DND-41 (cell line): ENCODE measurements around the gene TBL1XR1.

Source experiments
- ATAC-seq: fragments of 200-7000 bp; cut with Tn5 transposase; 3 replicates; pipeline ENCODE4 v1.9.1; 2021; ENCODE audit warnings: low read depth; ENCODE audit not compliant: insufficient read depth
- DNase-seq: peaks from one replicate; pipeline ENCODE4 v3.0.0-alpha.2; 2020
- H2AFZ ChIP-seq: 2 replicates; pipeline ENCODE4 v1.6.0; 2012; ENCODE audit warnings: low read depth, low read length
- H3K27ac ChIP-seq: 2 replicates; pipeline ENCODE4 v1.5.1; 2012; ENCODE audit warnings: low read length, inconsistent platforms
- H3K27me3 ChIP-seq: fragments of 200-600 bp; sonication (generic); 2 replicates; pipeline ENCODE4 v1.6.0; 2012; ENCODE audit warnings: low read length, mild to moderate bottlenecking, inconsistent platforms; ENCODE audit not compliant: insufficient read depth, poor library complexity
- H3K36me3 ChIP-seq: 2 replicates; pipeline ENCODE4 v1.5.1; 2012; ENCODE audit warnings: low read length, inconsistent platforms; ENCODE audit not compliant: insufficient read depth
- H3K4me1 ChIP-seq: 2 replicates; pipeline ENCODE4 v1.5.1; 2012; ENCODE audit warnings: mild to moderate bottlenecking, low read length; ENCODE audit not compliant: insufficient read depth
- H3K4me2 ChIP-seq: 2 replicates; pipeline ENCODE4 v1.6.0; 2012; ENCODE audit warnings: mild to moderate bottlenecking, moderate library complexity, low read length, inconsistent platforms; ENCODE audit not compliant: insufficient read depth
- H3K4me3 ChIP-seq, 2 experiments: fragments of 200-600 bp in 1 of 2; shearing (Covaris generic) in 1 of 2; 2 replicates each; pipeline ENCODE4 v1.5.1; 2012 to 2016; ENCODE audit warnings: inconsistent platforms in 2 of 2, low read length in 2 of 2, mild to moderate bottlenecking in 2 of 2, low read depth in 1 of 2, moderate library complexity in 1 of 2
- H3K79me2 ChIP-seq: 2 replicates; pipeline ENCODE4 v1.6.0; 2012; ENCODE audit warnings: low read length, inconsistent platforms; ENCODE audit not compliant: insufficient read depth
- H3K9ac ChIP-seq: 2 replicates; pipeline ENCODE4 v1.6.0; 2012; ENCODE audit warnings: low read depth, mild to moderate bottlenecking, inconsistent platforms, low read length, moderate library complexity
- H3K9me3 ChIP-seq: 2 replicates; pipeline ENCODE4 v1.5.1; 2012; ENCODE audit warnings: low read length, moderate library complexity, mild to moderate bottlenecking, inconsistent platforms; ENCODE audit not compliant: insufficient read depth, severe bottlenecking
- H4K20me1 ChIP-seq: 2 replicates; pipeline ENCODE4 v1.6.0; 2012; ENCODE audit warnings: low read length; ENCODE audit not compliant: insufficient read depth
- CTCF ChIP-seq: IDR thresholded peaks from 2 replicates; pipeline ENCODE4 v1.5.1; 2012; ENCODE audit warnings: borderline replicate concordance, low read length, moderate library complexity, mild to moderate bottlenecking; ENCODE audit not compliant: poor library complexity, severe bottlenecking; ENCODE audit errors: extremely low read depth
- EZH2 ChIP-seq: IDR thresholded peaks from 3 replicates; pipeline ENCODE4 v1.6.1; 2012; ENCODE audit warnings: borderline replicate concordance, low read depth, mild to moderate bottlenecking, moderate library complexity, low read length, inconsistent platforms; ENCODE audit not compliant: severe bottlenecking

The TBL1XR1 gene

DNA sequence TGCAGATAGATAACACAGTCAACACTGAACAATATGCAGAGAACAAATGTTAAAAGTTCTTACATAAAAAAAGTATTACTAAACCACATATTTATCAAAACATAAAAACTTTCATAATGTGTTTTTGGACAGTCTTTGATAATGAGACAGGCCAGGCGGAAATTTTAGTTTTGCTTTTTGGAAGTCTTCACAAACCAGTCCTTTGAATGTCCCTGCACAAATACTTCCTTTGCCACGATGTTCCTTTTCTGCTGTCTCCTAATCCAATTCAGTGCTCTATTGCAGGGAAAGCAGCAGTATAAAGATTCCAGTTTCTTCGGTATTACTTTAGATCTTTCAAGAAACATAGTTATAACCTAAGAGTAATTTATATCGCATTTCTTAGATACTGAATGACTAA, 135.9 kb downstream of the TBL1XR1 start:
- no peak for DNase-seq
- H2AFZ ChIP-seq, result no peak overlapping the region
- TF ChIP-seq CTCF (no peak), EZH2 (no peak)
- no peaks in the 10 kb centered on the region for H3K27me3 ChIP-seq
- no peak overlapping the region for H3K4me2 ChIP-seq
- H4K20me1 ChIP-seq, result peaks cover 14% of the 10 kb centered on the region; the same call in 1 of the 2 replicates
- peaks cover 89% of the 10 kb centered on the region for H3K79me2 ChIP-seq
- H3K4me1 ChIP-seq, result no peaks in the 10 kb centered on the region
- ATAC-seq, result no peak
- no peak overlapping the region for H3K4me3 ChIP-seq
- H3K9me3 ChIP-seq, result no peaks in the 10 kb centered on the region
- H3K27ac ChIP-seq, result no peak overlapping the region
- peaks cover 18% of the 10 kb centered on the region; the same call in 1 of the 2 replicates for H3K36me3 ChIP-seq
- H3K9ac ChIP-seq, result no peak overlapping the region

DNA sequence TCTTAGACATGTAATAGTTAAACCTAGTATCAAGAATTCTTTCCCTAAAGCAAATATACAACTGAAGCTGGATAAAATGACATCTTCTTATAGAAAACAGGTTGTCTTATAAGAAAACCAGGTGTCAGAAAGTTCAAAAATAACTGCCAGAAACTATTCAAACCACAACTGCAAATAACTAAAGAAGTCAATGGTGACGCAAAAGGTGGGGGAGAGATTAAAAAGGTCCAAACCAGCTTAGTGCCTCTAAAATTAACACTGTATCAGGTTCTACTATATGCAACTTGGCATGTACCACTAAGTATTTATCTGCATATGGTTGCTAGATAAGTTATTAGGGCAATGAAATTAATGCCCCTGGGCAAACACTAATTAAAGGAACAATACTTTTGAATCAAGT, 136.8 kb downstream of the TBL1XR1 start:
- no peak overlapping the region for H3K4me2 ChIP-seq
- no peak overlapping the region for H3K27ac ChIP-seq
- peaks cover 10% of the 10 kb centered on the region; the same call in 1 of the 2 replicates for H4K20me1 ChIP-seq
- H3K4me1 ChIP-seq, result no peaks in the 10 kb centered on the region
- no peak for TF ChIP-seq EZH2
- no peak for TF ChIP-seq CTCF
- ATAC-seq (no peak), DNase-seq (no peak)
- peaks cover 88% of the 10 kb centered on the region for H3K79me2 ChIP-seq
- peaks cover 18% of the 10 kb centered on the region; the same call in 1 of the 2 replicates for H3K36me3 ChIP-seq
- no peaks in the 10 kb centered on the region for H3K27me3 ChIP-seq
- H2AFZ ChIP-seq, result no peak overlapping the region
- H3K9ac ChIP-seq, result no peak overlapping the region
- no peaks in the 10 kb centered on the region for H3K9me3 ChIP-seq
- no peak overlapping the region for H3K4me3 ChIP-seq

DNA sequence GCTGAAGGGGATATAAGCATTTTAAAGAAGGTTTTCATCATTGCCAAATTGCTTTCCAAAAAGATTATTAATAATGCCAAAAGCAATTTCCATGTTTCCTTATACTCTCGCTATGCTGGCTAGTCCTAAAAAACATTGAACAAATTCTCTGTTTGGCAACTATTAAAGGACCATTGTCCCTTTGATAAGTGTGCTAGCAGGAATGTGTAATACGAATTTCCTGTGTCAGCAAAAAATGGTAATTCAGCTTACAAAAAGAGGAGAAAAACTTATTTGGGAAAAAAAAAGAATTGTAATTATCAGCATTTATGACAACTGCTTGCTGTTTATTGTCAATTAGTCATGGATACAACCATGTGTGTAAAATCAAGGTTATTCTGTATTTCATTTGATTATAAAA, 138.6 kb downstream of the TBL1XR1 start:
- Histone ChIP-seq H3K9ac (no peak overlapping the region), H3K36me3 (peaks cover 17% of the 10 kb centered on the region), H3K27ac (no peak overlapping the region), H3K27me3 (no peaks in the 10 kb centered on the region), H3K79me2 (peaks cover 88% of the 10 kb centered on the region), H3K4me3 (no peak overlapping the region), H3K9me3 (no peaks in the 10 kb centered on the region), H2AFZ (no peak overlapping the region), H3K4me2 (no peak overlapping the region), H3K4me1 (no peaks in the 10 kb centered on the region), H4K20me1 (peaks cover 9% of the 10 kb centered on the region; the same call in 1 of the 2 replicates)
- DNase-seq, result no peak
- ATAC-seq, result no peak
- TF ChIP-seq CTCF (no peak), EZH2 (no peak)

DNA sequence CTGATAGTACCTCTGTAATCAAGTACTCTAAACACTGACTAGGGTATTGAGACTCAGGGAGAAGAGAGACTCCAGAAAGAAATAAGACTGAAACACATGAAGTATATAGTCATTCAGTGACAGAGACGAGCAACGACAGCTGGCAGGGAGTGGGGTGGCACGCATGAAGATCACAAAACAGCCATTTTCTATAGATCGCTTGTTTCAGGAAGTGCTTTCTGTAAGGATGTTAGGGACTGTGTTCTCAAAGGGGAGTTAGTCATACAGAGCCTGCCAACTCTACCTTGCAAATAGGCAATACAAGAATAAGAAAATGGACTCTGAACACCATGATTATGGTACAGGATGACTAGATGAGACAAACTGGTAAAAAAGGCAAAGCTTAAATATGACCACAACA, 139.5 kb downstream of the TBL1XR1 start:
- peak; percentile 38; the same call in 1 of the 3 replicates for ATAC-seq
- Histone ChIP-seq H3K9ac (no peak overlapping the region), H2AFZ (no peak overlapping the region), H3K27ac (no peak overlapping the region), H4K20me1 (peaks cover 8% of the 10 kb centered on the region; the same call in 1 of the 2 replicates), H3K4me3 (no peak overlapping the region), H3K27me3 (no peaks in the 10 kb centered on the region), H3K4me2 (no peak overlapping the region), H3K79me2 (peaks cover 90% of the 10 kb centered on the region), H3K36me3 (peaks cover 24% of the 10 kb centered on the region), H3K4me1 (no peaks in the 10 kb centered on the region), H3K9me3 (no peaks in the 10 kb centered on the region)
- TF ChIP-seq EZH2, result no peak
- TF ChIP-seq CTCF, result no peak
- DNase-seq, result no peak
